Tibial nerve (tissue), 3 donors: ENCODE results near the gene SPINK2.

Source experiments
- POLR2A ChIP-seq, 2 donors: fragments of 450-650 bp; IDR thresholded peaks; one replicate each; pipeline ENCODE4 v1.6.1; 2017; ENCODE audit warnings: antibody characterized with exemption in 2 of 2, mild to moderate bottlenecking in 2 of 2, moderate library complexity in 2 of 2
- TF ChIP-seq, protein P1 (sequence below), 5 experiments: fragments of 200-600 bp in 3 of 5; fragments of 450-650 bp in 2 of 5; sonication (generic) in 3 of 5; IDR thresholded peaks; one replicate each; pipeline ENCODE4 v1.5.1; 2016 to 2019; ENCODE audit warnings: antibody characterized with exemption in 5 of 5, mild to moderate bottlenecking in 3 of 5, moderate library complexity in 2 of 5

DNA sequence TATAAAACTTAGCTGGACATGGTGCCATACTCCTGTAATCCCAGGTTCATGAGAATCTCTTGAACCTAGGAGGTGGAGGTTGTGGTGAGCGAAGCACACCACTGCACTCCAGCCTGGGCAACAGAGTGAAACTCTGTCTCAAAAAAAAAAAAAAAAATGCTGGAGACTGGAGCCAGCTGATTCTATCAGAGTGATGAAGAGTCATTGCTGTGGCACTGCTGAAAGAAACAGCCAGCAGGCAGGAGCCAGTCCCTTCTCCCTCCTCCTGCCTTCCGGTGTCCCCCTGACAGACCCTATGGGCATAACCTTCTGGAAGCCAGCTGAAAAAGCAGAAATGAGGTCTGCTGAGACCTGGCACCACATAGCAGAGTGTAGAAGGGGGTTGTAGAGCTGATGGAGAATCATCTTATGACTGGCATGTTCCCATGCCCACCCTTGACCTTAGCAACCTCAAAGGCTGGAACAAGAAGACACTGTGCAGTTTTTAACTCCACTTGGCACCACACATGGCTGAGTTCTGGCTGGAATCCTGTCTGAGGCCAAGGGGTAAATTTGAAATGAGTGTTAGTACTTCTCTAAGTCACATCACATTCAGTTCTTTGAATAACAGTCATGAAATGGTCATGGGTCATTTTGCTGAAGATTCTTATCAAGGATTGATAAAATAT lies 2.6 kb upstream of the SPINK2 start:
- TF ChIP-seq, protein P1, sequence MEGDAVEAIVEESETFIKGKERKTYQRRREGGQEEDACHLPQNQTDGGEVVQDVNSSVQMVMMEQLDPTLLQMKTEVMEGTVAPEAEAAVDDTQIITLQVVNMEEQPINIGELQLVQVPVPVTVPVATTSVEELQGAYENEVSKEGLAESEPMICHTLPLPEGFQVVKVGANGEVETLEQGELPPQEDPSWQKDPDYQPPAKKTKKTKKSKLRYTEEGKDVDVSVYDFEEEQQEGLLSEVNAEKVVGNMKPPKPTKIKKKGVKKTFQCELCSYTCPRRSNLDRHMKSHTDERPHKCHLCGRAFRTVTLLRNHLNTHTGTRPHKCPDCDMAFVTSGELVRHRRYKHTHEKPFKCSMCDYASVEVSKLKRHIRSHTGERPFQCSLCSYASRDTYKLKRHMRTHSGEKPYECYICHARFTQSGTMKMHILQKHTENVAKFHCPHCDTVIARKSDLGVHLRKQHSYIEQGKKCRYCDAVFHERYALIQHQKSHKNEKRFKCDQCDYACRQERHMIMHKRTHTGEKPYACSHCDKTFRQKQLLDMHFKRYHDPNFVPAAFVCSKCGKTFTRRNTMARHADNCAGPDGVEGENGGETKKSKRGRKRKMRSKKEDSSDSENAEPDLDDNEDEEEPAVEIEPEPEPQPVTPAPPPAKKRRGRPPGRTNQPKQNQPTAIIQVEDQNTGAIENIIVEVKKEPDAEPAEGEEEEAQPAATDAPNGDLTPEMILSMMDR (IDR thresholded peaks at IDR 0.05), result no peak
- TF ChIP-seq POLR2A (IDR thresholded peaks at IDR 0.05), result no peak
